HepG2 (cell line): ENCODE measurements around the gene OSGIN1. TPM values are rescaled to one million over a fixed set of nuclear protein-coding genes. Genes with fewer than 3 reads are reported as not detected.

Source experiments
- CBFB ChIP-seq: sonication (generic); formaldehyde crosslinking; IDR thresholded peaks from 2 replicates; pipeline ENCODE4 v1.4.0; 2020; ENCODE audit warnings: missing genetic modification reagents
- CBX2 ChIP-seq, 2 experiments: fragments of 200-600 bp in 1 of 2; sonication (generic); formaldehyde crosslinking in 1 of 2; IDR thresholded peaks; 2 replicates each; pipeline versions ENCODE4 v1.7.0 to v1.8.1; 2018 to 2022; ENCODE audit warnings: low read depth in 2 of 2, low read length in 1 of 2, mild to moderate bottlenecking in 1 of 2, missing genetic modification reagents in 1 of 2
- HDAC2 ChIP-seq: sonication (generic); formaldehyde crosslinking; IDR thresholded peaks from 2 replicates; pipeline ENCODE4 v1.4.0; 2020; ENCODE audit warnings: missing genetic modification reagents
- HMG20A ChIP-seq: IDR thresholded peaks from 2 replicates; pipeline ENCODE4 v1.6.1; 2016; ENCODE audit warnings: borderline replicate concordance
- HNRNPLL ChIP-seq: fragments of 200-400 bp; formaldehyde crosslinking; IDR thresholded peaks from 2 replicates; pipeline ENCODE4 v1.6.1; 2017; ENCODE audit warnings: mild to moderate bottlenecking, low read depth, low read length; ENCODE audit not compliant: poor library complexity, severe bottlenecking
- LCORL ChIP-seq, 2 experiments: fragments of 450-650 bp in 1 of 2; sonication (generic) in 1 of 2; formaldehyde crosslinking in 1 of 2; IDR thresholded peaks; 2 replicates each; pipeline versions ENCODE4 v1.5.0 to v1.6.1; 2017 to 2020; ENCODE audit warnings: antibody characterized with exemption in 1 of 2, missing genetic modification reagents in 1 of 2
- MXI1 ChIP-seq: IDR thresholded peaks from 3 replicates; pipeline ENCODE4 v1.6.1; 2012; ENCODE audit warnings: low read depth, low read length, inconsistent platforms, borderline replicate concordance
- POLR2A ChIP-seq, 2 experiments: IDR thresholded peaks; 2 replicates each; pipeline ENCODE4 v1.6.1; 2011; ENCODE audit warnings: low read depth in 2 of 2, low read length in 2 of 2, mild to moderate bottlenecking in 1 of 2, moderate library complexity in 1 of 2; ENCODE audit not compliant: insufficient read depth in 1 of 2
- SALL1 ChIP-seq: sonication (generic); formaldehyde crosslinking; IDR thresholded peaks from 2 replicates; pipeline ENCODE4 v1.8.0; 2022; ENCODE audit warnings: mild to moderate bottlenecking, missing genetic modification reagents
- TGIF2 ChIP-seq: IDR thresholded peaks from 2 replicates; pipeline ENCODE4 v1.6.1; 2016; ENCODE audit warnings: control low read depth, missing compliant biosample characterization
- YEATS2 ChIP-seq: sonication (generic); formaldehyde crosslinking; IDR thresholded peaks from 2 replicates; pipeline ENCODE4 v1.4.0; 2020; ENCODE audit warnings: missing genetic modification reagents, borderline replicate concordance
- ZBTB3 ChIP-seq: sonication (generic); formaldehyde crosslinking; IDR thresholded peaks from 2 replicates; pipeline ENCODE4 v1.4.0; 2020; ENCODE audit warnings: low read depth, mild to moderate bottlenecking, moderate library complexity, missing genetic modification reagents, borderline replicate concordance
- ZNF24 ChIP-seq: fragments of 450-650 bp; IDR thresholded peaks from 2 replicates; pipeline ENCODE4 v1.6.1; 2017; ENCODE audit warnings: antibody characterized with exemption, mild to moderate bottlenecking
- ZNF274 ChIP-seq: sonication (generic); formaldehyde crosslinking; IDR thresholded peaks from 2 replicates; pipeline ENCODE4 v1.5.1; 2020; ENCODE audit warnings: mild to moderate bottlenecking, missing genetic modification reagents
- ZNF333 ChIP-seq: sonication (generic); formaldehyde crosslinking; IDR thresholded peaks from 2 replicates; pipeline ENCODE4 v1.4.0; 2020; ENCODE audit warnings: mild to moderate bottlenecking, missing genetic modification reagents, borderline replicate concordance
- ZNF343 ChIP-seq: sonication (generic); formaldehyde crosslinking; IDR thresholded peaks from 2 replicates; pipeline ENCODE4 v1.4.0; 2020; ENCODE audit warnings: mild to moderate bottlenecking, missing genetic modification reagents
- ZNF639 ChIP-seq: conservative IDR thresholded peaks from 2 replicates; pipeline ENCODE4 v1.6.1; 2018; ENCODE audit warnings: missing genetic modification reagents
- ZNF703 ChIP-seq: sonication (generic); formaldehyde crosslinking; IDR thresholded peaks from 2 replicates; pipeline ENCODE4 v1.5.1; 2020; ENCODE audit warnings: missing genetic modification reagents, mild to moderate bottlenecking, moderate library complexity, borderline replicate concordance
- ZNF709 ChIP-seq: sonication (generic); formaldehyde crosslinking; IDR thresholded peaks from 2 replicates; pipeline ENCODE4 v1.5.0; 2020; ENCODE audit warnings: mild to moderate bottlenecking, missing genetic modification reagents
- ZNF710 ChIP-seq: sonication (generic); formaldehyde crosslinking; IDR thresholded peaks from 2 replicates; pipeline ENCODE4 v1.5.0; 2020; ENCODE audit warnings: mild to moderate bottlenecking, missing genetic modification reagents, borderline replicate concordance
- ZSCAN29 ChIP-seq: sonication (generic); formaldehyde crosslinking; conservative IDR thresholded peaks from 2 replicates; pipeline ENCODE4 v1.4.0; 2020; ENCODE audit warnings: mild to moderate bottlenecking, missing genetic modification reagents
- polyA plus RNA-seq, 8 experiments: library from polyadenylated mRNA; depleted of rRNA in 3 of 8; stranded (reverse) in 7 of 8; unstranded in 1 of 8; fragments of >200 nt; fragmentation: Illumina TruSeq in 4 of 8; extraction: Trizol in 4 of 8; gene quantifications; 2 replicates each; pipeline versions ENCODE4 v1.2.1 to v1.2.3, GENCODE V29; 2011 to 2016; ENCODE audit warnings: low read depth in 4 of 8, missing spikeins in 1 of 8, mixed read lengths in 1 of 8; ENCODE audit not compliant: insufficient read depth in 1 of 8
- total RNA-seq, 5 experiments: library from RNA; depleted of rRNA; stranded (reverse); fragments of >200 nt; fragmentation: Illumina TruSeq; extraction: Trizol; gene quantifications; 2 replicates each; pipeline ENCODE4 v1.2.3, GENCODE V29; 2016; ENCODE audit warnings: low read depth in 1 of 5

The OSGIN1 gene
- total and polyA plus RNA-seq, 2 of the 13 experiments (the other 11 are each of a cell fraction or from before 2014, with no cell fraction given) = 20.5 to 27.1 TPM

- TF ChIP-seq SALL1 (CRISPR knock-in tag) (peak; percentile 46; the same call in 1 of the 2 replicates), ZNF710 (CRISPR knock-in tag) (peak; percentile 21; the same call in 1 of the 2 replicates), ZNF274 (CRISPR knock-in tag) (no peak), LCORL (IDR thresholded peaks at IDR 0.05) (no peak; the same call in 1 of the 2 replicates), LCORL (CRISPR knock-in tag; IDR thresholded peaks at IDR 0.05) (peak; percentile 84), ZNF709 (CRISPR knock-in tag) (no peak; the same call in 1 of the 2 replicates), POLR2A (IDR thresholded peaks at IDR 0.05; ENCODE audit: insufficient read depth in 1 of 2, low read depth in 2 of 2, low read length in 2 of 2) (peak; percentile 95 to 96), TGIF2 (CRISPR knock-in tag) (peak; percentile 94), ZNF343 (CRISPR knock-in tag) (peak; percentile 72; the same call in 1 of the 2 replicates), HDAC2 (CRISPR knock-in tag) (no peak; the same call in none of the 2 replicates), ZNF24 (no peak), ZNF639 (CRISPR knock-in tag) (peak; percentile 25; the same call in 1 of the 2 replicates), CBFB (CRISPR knock-in tag) (no peak), CBX2 (IDR thresholded peaks at IDR 0.05; ENCODE audit: low read depth, low read length) (no peak), CBX2 (CRISPR knock-in tag; IDR thresholded peaks at IDR 0.05; ENCODE audit: low read depth) (no peak), ZBTB3 (no peak), ZNF703 (CRISPR knock-in tag) (peak; percentile 79; the same call in 1 of the 2 replicates), ZNF333 (0 out of 2 replicates have a peak, but pooled peaks have one; percentile 68), HNRNPLL (peak; percentile 51), MXI1 (peak; percentile 81; the same call in 1 of the 3 replicates), HMG20A (CRISPR knock-in tag) (peak; percentile 66; the same call in 1 of the 2 replicates), YEATS2 (CRISPR knock-in tag) (peak; percentile 75; the same call in 1 of the 2 replicates), ZSCAN29 (CRISPR knock-in tag) (0 out of 2 replicates have a peak, but pooled peaks have one; percentile 36)
Observed at GRCh38 chr16:83952940-83953795, at the start of gene OSGIN1 (continued).
